NB4 (cell line): ENCODE results near the gene ADCY2.

Experiments used
- CTCF ChIP-seq: IDR thresholded peaks from one replicate; pipeline ENCODE4 v1.5.1; 2012; ENCODE audit warnings: low read depth, low read length
- MAX ChIP-seq: IDR thresholded peaks from 2 replicates; pipeline ENCODE4 v1.6.1; 2011; ENCODE audit warnings: low read depth, low read length
- MYC ChIP-seq: IDR thresholded peaks from 2 replicates; pipeline ENCODE4 v1.6.1; 2011; ENCODE audit warnings: low read depth, low read length

GRCh38 chr5:7392693-7393024 lies 3.3 kb upstream of the ADCY2 start:
- TF ChIP-seq MAX (no peak), MYC (no peak), CTCF (no peak)
